Measurements from ENCODE around the gene APOBEC2.

Gene APOBEC2

GRCh38 chr6:41092421-41093140 is 39.6 kb downstream of the APOBEC2 start:
- no peak for DNase-seq

DNA sequence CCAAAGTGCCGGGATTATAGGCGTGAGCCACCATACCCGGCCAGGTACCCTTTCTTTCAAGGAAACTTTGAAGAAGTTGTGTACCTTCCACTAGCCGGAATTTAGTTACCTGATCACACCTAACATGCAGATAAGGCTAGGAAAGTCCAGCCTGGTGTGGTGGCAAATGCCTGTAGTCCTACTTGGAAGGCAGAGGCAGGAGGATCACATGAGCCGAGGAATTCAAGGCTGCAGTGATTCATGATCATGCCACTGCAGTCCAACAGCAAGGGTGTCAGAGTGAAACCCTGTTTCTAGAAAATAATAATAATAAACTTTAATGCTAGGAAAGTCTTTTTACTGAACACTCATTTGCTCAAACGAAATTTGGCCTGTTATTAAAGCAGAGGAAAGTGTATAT is 40.7 kb downstream of the APOBEC2 start:
- DNase-seq: no peak

- no peak for DNase-seq
Measured at GRCh38 chr6:41097467-41098090, 44.6 kb downstream of the APOBEC2 start.

DNA sequence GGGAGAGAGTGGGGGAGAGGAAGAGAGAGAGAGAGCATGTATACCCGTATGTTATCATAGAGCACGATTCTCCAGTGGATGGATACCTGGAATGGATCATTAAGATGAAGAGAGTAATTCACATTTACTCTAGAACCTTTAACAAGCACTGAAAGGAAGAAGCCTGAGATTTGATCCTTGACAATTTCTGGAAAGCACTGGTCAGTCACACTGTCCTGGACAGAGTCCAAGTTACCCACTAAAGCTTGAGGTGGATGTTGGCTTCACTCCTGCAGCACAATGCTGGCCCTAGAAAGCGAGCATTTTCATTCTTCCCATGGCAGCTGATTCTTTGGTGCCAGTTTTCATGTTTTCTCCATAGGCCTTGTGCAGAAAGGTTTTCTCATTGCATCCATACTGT is 45.4 kb downstream of the APOBEC2 start:
- no peak for DNase-seq

DNA sequence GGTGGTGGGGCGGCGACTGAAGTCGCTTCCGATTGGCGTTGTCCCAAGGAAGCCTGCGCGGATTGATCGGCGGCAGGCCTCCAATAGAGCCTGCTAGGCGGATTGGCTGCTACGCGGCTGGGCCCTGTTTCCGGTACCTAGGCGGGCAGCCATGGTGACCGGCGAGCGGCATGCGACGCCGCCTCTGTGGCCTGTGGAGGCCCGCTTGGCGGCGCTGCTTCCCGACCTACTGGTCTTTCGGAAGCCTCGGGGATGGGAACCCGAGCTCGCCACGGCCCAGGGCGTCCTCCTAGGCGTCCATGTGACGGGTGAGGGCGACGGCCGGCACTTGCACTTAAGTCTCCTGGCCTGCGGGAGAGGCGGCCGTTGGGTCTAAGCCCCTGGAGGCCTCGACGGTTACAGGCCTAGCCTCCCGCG is 47.9 kb downstream of the APOBEC2 start:
- DNase-seq: no peak

GRCh38 chr6:41103847-41104246 is 50.8 kb downstream of the APOBEC2 start:
- no peak for DNase-seq

- DNase-seq: no peak
Measured at GRCh38 chr6:41111017-41111416, 58.0 kb downstream of the APOBEC2 start.

Measured in stimulated activated CD4-positive, alpha-beta T cell treated with anti-CD3 and anti-CD28 coated beads, Interleukin-4, amount 100 ng/mL, for 1 hour (primary cell).